Choroid plexus epithelial cell (primary cell): ENCODE measurements around the gene CACUL1.
"Not testable (repeated sequence)": the region's sequence is repeated elsewhere in the genome, so short reads cannot be mapped to it uniquely, and the experiment has no call there.

Experiments used
- DNase-seq: peaks from one replicate; pipeline ENCODE4 v3.0.0-alpha.2; 2010; ENCODE audit warnings: low read depth
- H3K4me3 ChIP-seq: 2 replicates; pipeline ENCODE4 v1.5.1; 2011; ENCODE audit warnings: low read depth, mild to moderate bottlenecking, control low read depth, low read length, moderate library complexity
- CTCF ChIP-seq: conservative IDR thresholded peaks from 2 replicates; pipeline ENCODE4 v1.5.1; 2011; ENCODE audit warnings: low read depth, mild to moderate bottlenecking, control low read depth, inconsistent platforms, low read length, moderate library complexity

CACUL1 gene

GRCh38 chr10:118754229-118754555, 578 bp downstream of the CACUL1 start:
- DNase-seq, result peak; percentile 31
- H3K4me3 ChIP-seq, result peak overlapping the region; percentile 99
- TF ChIP-seq CTCF, result no peak

- TF ChIP-seq CTCF, result no peak
- peak overlapping the region; percentile 99 for H3K4me3 ChIP-seq
- DNase-seq, result peak; percentile 47
These were observed 1.2 kb downstream of the CACUL1 start for GRCh38 chr10:118753331-118754228.

- DNase-seq, result no peak
- peak overlapping the region; percentile 99 for H3K4me3 ChIP-seq
- TF ChIP-seq CTCF, result no peak
These were observed 2.4 kb downstream of the CACUL1 start for GRCh38 chr10:118752409-118752808.

- no peak for DNase-seq
- no peak overlapping the region for H3K4me3 ChIP-seq
- TF ChIP-seq CTCF, result no peak
These were observed 3.5 kb downstream of the CACUL1 start for GRCh38 chr10:118751265-118751664.

GRCh38 chr10:118748041-118748440, 6.7 kb downstream of the CACUL1 start:
- H3K4me3 ChIP-seq, result no peak overlapping the region
- DNase-seq, result no peak
- TF ChIP-seq CTCF, result no peak

- no peak for TF ChIP-seq CTCF
- DNase-seq, result no peak
- no peak overlapping the region for H3K4me3 ChIP-seq
These were observed 8.5 kb downstream of the CACUL1 start for GRCh38 chr10:118746246-118746645.

GRCh38 chr10:118745056-118745455, 9.7 kb downstream of the CACUL1 start:
- no peak overlapping the region for H3K4me3 ChIP-seq
- TF ChIP-seq CTCF, result no peak
- no peak for DNase-seq

- DNase-seq, result peak; percentile 27
- not testable (repeated sequence) for H3K4me3 ChIP-seq
These were observed 10.3 kb downstream of the CACUL1 start for GRCh38 chr10:118744346-118744918.
